Measurements from ENCODE around the gene TMED6.

Gene TMED6

DNA sequence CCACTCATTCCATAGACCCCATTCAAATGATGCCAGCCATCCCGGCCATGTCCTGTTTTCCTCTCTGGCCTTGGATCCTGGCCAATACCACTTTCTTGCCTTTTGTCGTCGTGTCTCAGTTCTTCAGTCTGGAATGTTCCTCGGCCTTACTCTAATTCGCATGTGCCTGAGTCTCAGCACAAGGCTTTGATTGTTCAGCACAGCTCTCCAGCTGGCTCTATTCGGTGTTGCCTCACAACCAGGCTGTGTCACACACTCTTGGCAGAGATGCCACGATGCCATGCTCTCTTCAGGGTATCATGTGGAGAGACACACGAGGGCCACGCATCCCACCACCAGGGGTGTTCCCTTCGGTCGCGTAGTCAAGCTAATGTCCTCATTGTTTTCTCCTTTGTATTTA is 42.3 kb downstream of the TMED6 start:
- no peak overlapping the region for H3K27ac ChIP-seq
- TF ChIP-seq, protein P1, sequence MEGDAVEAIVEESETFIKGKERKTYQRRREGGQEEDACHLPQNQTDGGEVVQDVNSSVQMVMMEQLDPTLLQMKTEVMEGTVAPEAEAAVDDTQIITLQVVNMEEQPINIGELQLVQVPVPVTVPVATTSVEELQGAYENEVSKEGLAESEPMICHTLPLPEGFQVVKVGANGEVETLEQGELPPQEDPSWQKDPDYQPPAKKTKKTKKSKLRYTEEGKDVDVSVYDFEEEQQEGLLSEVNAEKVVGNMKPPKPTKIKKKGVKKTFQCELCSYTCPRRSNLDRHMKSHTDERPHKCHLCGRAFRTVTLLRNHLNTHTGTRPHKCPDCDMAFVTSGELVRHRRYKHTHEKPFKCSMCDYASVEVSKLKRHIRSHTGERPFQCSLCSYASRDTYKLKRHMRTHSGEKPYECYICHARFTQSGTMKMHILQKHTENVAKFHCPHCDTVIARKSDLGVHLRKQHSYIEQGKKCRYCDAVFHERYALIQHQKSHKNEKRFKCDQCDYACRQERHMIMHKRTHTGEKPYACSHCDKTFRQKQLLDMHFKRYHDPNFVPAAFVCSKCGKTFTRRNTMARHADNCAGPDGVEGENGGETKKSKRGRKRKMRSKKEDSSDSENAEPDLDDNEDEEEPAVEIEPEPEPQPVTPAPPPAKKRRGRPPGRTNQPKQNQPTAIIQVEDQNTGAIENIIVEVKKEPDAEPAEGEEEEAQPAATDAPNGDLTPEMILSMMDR (IDR thresholded peaks at IDR 0.05) = no peak
- no peak for TF ChIP-seq ZFX (IDR thresholded peaks at IDR 0.05; ENCODE audit: borderline replicate concordance)

DNA sequence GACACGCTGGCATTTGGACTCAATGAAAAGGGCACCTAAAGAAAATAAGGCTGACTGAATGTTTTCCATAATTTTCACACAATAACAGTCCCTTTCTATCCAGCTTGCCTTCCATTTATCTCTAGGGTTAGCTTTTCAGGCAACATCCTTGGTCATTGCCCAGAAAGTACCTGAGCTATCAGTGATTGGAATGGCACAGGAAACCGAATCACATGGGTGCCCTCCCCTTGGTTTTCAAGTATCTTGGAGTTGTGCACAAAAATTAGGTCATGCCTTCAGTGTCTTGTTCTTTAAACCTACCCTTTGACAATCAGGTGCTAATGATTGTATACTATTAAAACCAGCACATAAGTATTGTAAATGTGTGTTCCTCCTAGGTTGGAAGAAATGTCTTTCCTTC is 43.7 kb downstream of the TMED6 start:
- no peak overlapping the region for H3K27ac ChIP-seq
- TF ChIP-seq ZFX (IDR thresholded peaks at IDR 0.05; ENCODE audit: borderline replicate concordance) = no peak
- TF ChIP-seq, protein P1 (IDR thresholded peaks at IDR 0.05) = no peak

DNA sequence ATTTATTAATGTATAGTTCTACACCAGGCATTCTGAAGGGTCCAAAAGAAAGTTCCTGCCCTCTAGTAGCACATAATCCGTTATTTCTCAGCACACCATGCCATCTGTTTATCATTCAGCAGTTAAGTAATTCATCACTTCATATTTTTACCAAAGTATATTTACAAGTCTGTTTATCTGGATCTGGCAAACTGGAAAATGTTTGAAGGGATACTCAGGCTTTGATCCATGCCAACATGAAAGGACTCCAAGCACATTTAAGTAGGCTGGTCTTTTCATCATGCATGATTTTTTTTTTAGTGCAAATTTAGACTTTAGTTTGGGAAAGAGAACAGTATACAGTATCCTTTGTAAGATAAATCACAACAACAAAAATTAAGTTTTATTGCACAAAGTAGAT is 44.5 kb downstream of the TMED6 start:
- H3K27ac ChIP-seq = no peak overlapping the region
- no peak for TF ChIP-seq ZFX (IDR thresholded peaks at IDR 0.05; ENCODE audit: borderline replicate concordance)
- TF ChIP-seq, protein P1 (IDR thresholded peaks at IDR 0.05) = no peak

DNA sequence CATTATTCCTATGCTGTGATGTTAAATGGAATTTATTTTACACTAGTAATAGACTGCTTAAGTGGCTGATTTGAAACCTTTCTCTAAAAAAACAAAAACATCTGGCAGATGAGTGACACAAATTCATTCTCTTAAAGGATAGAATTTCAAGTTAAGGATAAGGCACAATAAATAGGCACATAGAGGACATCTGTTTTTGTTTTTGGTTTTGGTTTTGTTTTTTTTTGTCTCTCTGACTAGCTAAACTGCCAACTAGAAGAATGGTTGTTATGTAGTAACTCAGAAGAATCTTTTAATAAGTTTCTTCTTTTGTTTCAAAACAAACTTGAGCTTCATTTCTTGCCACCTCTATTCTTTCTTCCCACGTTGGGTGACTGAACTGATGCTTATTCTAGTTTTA is 45.6 kb downstream of the TMED6 start:
- TF ChIP-seq, protein P1 (IDR thresholded peaks at IDR 0.05) = no peak
- no peak for TF ChIP-seq ZFX (IDR thresholded peaks at IDR 0.05; ENCODE audit: borderline replicate concordance)
- no peak overlapping the region for H3K27ac ChIP-seq

DNA sequence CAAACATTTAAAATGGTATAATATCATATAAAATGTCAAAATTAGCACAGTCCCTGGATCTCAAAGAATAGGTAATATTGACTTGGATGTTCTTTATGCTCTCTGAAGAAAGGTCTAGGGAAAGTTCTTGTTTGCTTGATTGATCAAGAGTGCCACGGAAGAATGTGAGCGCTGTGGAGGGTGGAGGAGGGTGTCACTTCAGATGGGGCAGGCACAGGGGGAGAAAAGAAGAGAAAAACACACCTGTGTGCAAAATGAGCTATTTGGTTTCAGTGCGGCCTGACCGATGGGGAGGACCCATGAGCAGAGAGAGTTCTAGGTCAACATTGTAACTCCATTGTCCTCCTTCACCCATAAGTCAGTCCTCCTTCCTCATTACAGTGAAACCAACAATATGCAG is 49.3 kb downstream of the TMED6 start:
- TF ChIP-seq ZFX (IDR thresholded peaks at IDR 0.05; ENCODE audit: borderline replicate concordance) = no peak
- TF ChIP-seq, protein P1 (IDR thresholded peaks at IDR 0.05) = no peak
- H3K27ac ChIP-seq = no peak overlapping the region

DNA sequence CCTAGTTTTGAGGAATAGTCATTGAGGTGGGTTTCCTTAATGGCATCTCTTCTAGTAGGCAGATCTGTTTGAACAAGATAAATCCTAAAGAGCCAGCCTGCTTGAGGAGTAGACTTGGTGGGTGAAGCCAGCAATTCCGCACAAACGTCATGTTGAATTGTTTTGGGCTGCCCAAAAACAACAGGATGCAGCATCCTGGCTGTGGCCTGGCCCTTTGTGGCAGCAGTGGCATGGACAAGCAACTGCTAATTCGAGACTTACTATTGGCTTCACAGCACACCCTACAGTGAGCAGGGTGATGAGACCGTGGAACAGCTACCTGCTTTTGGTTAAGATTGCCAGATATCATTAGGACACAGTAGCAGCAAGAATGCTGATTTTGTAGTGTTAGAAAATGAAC is 49.7 kb downstream of the TMED6 start:
- no peak for TF ChIP-seq ZFX (IDR thresholded peaks at IDR 0.05; ENCODE audit: borderline replicate concordance)
- TF ChIP-seq, protein P1 (IDR thresholded peaks at IDR 0.05) = no peak
- no peak overlapping the region for H3K27ac ChIP-seq

DNA sequence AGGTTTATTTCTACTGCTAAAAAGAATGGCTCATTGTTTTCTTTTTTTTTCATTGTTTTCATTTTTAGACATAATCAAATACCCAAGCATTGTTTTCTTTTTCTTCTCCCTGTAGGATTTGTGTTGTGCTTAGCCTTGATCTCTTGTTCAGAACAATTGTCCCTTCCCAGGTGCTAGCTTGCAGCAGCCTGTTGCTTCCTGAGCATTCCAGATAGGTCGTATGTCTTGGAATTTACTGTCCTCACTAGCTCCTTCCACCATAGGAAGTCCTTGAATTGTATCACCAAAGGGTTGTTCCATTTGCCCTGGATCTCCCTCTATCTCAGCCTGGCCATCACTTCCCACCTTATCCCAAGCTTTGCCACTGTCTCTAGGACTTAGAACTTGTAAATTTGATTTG is 50.4 kb downstream of the TMED6 start:
- no peak overlapping the region for H3K27ac ChIP-seq
- no peak for TF ChIP-seq ZFX (IDR thresholded peaks at IDR 0.05; ENCODE audit: borderline replicate concordance)
- TF ChIP-seq, protein P1 (IDR thresholded peaks at IDR 0.05) = no peak

Measured in 22Rv1 (cell line).